ENCODE results near the gene DLG2.

The DLG2 gene

DNA sequence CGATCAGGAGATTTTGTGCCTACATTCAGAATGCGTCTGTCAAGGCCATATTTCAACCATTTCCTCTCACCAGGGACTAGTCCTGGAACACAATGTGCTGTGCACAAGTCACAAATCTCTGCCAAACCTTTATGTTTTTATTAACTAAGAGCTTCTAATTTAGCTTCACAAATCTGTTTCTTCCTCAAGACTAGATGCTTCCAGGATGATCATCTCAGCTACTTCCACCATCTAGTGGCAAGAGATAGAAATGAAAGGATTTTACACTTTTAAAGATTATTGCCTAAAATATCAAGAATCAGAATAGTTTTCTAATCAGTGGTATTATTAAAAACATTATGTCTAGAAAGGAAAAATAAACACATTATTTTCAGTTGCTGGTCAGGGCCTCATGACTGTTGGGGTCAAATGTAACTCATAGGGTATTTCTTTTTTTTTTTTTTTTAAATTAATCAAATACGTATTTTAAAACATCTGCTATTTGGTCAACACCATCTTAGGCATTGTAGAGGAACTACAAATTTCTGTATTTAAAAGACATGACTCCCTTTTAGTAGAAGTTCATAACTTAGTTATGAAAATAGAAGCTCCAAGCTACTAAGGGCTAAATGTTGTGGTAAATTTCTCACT is 1102.6 kb downstream of the DLG2 start:
- DNase-seq, result no peak

DNA sequence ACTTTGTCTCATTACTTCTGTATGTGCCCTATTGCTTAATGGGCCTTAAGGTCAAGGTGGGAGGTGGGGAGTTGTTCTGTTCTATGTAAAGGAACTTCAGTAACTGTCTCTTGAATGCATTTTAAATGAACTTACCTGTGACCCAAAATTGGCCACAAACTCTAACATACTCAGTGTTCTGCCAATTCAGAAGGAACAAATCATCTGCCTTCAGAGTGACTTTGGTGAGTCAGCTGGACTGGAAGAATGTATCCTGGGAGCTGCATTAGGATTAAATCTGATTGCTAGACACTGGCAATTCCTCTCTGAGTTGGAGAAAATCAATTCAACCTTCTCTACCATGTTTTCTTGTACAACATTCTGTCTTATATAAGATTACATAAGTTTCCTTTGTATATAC is 1104.8 kb downstream of the DLG2 start:
- no peak for DNase-seq

DNA sequence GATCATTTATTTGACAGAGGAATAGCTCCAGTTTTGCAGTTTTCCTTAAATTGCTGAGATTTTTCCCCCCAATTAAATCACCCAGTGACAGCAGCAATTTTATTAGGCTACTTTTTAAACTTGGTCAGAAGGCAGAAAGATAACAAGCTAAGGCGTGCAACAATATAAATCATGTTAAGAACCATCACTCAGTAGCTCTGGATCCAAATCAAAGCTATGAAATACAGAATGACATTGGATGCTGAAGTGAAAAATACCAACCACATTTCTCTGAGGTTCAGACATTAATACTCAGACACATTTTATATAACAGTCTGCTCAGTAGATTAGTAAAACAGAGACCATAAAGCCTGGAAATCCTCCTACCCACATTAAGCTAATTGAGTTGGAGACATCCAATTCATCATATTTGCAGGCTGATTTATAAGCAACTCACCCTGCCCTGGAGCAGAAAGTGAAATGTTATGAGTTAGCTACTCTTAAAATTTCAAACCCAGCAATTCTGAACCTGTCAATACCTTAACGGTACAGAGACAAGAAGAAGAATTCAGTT is 1108.4 kb downstream of the DLG2 start:
- no peak for DNase-seq

DNA sequence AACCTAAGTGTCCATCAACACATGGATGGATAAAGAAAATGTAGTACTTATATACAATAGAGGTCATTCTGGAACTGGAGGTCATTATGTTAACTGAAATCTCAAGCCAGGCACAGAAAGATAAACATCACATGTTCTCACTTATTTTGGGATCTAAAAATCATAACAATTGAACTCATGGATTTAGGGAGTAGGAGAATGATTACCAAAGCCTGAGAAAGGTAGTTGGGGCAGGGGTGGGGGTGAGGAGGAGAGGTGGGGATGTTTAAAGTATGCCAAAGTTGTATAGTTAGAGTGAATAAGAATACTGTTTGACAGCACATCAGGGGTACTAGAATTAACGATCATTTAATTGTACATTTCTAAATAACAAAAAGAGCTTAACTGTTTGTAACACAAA is 1112.7 kb downstream of the DLG2 start:
- DNase-seq, result no peak

DNA sequence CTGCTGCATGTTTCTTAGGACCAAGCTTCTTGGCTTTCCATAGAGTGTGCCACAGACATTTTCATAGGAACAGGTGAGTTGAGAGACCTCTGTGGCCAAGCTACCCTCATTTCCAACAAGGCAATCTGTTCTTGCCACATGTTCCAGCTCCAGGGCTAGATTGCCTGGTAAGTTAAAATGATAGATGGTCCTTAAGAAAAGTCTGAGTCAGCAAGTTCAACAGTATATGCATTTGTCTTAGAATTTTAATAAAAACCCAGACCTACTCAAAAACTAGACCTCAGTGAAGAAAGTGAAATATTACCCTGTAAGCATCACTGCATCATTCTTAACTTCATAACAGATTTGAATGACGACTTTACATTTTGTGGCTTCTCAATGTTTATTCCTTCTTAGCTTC is 1123.6 kb downstream of the DLG2 start:
- DNase-seq, result no peak

DNA sequence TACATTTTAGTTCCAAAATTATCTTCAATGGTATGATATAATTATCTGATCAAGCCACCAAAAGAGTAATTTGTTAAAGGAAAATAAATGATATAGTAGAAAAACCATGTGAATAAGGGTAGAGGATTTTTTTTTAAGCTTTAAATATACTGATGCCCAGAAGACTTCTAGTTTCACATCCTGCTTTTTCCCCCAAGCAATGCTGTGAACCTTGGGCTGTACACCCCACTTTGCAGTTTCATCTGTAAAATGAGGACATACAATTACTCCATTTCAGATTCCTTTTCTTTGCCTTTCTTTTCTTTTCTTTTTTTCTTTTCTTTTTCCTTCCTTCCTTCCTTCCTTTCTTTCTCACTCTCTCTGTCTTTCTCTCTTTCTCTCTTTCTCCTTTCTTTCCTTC is 1125.4 kb downstream of the DLG2 start:
- no peak for DNase-seq

DNA sequence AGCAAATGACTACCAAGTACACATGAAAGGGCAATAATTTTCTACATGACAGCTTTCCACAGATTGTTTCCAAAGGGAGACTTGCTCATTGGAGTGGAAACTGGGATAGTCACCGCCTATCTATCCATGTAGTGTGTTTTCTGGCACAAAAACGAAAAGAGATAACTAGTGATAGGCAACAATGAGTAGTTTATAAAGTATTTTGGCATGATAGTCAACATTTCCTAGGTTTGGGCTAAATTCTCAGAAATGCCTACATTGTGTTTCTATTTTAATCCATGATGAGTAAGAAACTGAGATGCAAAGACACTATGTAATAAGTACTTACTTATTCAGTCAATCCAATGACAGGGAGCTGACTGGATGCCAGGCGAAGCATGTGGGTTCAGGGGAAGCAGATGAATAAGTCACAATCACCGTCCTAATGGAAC is 1129.1 kb downstream of the DLG2 start:
- no peak for DNase-seq

DNA sequence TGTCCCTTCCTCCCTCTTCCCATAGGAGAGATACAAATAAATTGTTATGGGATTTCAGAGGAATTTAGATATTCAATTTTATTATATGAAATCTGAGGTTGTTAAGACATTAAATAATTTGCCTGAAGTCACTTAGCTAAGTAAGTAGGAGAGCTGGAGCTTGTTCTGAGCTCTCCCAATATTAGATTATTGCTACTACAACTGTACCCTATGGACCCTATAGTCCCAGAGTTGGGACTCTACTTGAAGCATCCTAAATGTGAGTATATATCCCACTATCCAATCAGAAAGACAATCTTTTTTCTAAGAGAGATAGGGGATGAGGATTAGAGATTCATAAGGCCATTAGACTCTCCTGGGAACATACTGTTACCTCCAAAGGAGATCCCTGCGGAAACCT is 1130.0 kb downstream of the DLG2 start:
- DNase-seq, result no peak

DNA sequence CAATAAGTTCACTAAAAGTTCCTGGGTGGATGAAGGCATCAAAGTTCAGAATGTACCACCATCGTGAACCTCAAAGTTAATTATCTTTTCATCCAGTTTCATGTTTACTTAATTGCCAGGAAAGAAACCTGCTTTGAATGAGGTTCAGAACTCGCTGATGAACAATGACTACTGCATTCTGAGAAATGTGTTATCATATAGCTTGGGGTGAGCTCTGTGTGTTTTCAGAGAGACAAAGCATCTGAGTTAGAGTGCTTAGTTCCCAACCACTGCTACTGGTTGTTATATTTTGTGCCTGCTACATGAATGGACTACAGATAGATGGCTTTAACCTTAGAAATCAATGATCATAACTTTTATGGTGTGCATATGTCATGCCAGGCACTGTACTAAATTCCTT is 1131.0 kb downstream of the DLG2 start:
- DNase-seq, result no peak

DNA sequence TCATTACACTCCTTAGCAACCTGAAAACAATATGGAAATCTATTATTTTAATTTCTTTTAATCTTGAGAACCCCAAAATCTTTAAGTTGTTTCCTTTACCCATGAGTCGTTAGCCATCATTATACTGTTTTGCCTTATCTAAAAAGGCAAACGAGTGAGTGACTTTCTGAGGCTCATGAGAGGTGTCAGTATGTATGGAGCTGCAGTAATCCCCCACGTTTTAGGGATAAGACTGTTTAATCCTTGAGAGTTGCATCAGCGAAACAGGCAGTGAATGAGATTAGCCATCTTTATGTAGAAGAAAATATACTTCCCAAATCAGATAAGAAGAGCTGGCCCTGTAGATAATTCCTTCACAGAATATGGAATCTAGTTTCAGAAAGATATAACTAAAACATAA is 1147.0 kb downstream of the DLG2 start:
- DNase-seq, result no peak

DNA sequence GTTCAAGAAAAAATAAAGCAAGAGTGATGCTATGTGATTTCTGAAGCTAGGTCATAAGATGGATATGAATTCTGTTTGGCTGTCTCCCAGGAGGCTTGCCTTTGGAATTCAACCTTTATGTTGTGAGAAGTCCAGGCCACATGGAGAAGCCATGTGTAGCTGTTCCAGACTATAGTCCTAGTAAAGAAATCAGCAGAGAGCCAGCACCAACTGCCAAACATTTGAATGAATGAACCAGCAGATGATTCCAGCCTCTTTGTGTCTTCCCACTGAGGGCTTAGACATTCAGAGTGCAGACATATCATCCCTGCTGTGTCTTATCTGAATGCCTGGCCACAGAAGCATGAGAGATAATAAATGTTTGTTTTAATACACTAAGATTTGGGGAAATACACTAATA is 1150.6 kb downstream of the DLG2 start:
- no peak for DNase-seq

DNA sequence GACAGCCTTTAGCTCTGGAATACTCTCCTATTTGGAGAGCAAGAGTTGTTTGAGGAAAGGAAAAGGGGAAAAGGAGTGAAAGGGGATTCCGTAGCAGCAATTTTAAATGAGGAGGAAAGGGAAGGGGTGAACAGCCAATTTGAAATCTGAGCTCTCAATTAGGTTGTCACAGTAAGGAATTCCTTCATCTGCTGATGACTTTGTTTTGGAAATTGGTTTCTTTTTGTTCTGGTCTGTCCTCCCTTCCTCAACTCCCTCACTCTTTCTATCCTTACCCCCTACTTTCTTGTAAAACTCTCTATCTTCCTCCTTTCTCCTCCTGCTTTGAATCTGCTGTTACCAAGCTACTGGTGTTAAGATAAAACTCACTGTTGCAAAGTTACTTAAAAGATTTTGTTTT is 1155.6 kb downstream of the DLG2 start:
- no peak for DNase-seq

DNA sequence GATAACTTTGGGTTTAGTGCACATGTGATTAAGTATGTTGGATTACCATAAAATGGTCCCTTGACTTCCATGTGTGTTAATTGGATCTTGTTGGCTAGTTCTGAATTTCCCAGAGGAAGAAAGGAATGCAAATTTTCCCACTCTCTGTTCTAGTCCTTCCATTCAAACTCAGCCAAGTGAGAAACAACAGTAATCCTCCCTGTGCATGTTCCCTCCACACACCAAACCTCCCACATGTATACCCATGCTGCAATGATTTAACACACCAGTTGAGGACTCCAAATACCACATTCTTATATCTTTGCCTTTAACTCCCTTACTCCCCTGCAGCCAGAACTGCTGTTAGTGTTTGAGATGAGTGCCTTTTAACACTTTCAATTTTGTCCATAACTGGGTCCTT is 1158.9 kb downstream of the DLG2 start:
- no peak for DNase-seq

DNA sequence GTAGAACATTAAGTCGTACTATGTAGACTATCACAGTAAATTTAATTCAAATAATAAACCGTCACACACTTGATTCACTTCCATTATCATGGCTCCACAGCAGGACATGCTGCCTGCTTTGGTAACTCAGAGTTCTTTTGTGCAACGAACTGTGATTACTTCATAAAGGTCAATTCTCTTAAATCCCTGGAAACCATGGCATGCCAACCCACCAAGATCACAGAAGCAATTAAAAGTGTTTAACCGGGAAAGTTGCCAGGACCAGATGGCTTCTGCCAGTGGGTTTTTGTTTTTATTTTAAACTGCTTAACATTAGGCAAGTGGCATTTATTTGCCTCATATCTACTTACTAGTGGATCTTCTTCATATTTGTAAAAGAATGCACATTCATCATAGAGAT is 1162.1 kb downstream of the DLG2 start:
- DNase-seq, result no peak

DNA sequence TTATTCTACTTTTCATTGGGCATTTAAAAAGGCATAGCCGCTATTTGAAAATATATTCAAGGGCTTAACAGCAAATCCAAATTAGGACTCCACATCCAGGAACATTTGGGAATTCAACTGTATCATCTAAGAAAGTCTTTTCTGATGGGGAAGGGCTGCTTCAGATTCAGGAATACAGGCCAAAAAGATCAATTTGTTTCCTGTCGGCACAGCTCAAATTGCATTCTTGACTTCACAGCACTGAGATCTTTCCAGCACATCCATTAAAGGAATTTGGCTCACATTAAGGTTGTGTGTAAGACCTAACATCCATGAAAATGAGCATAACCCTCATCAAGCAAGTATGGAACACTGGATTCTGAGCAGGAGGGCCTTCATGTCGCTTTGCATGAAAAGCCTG is 1171.5 kb downstream of the DLG2 start:
- DNase-seq, result no peak

DNA sequence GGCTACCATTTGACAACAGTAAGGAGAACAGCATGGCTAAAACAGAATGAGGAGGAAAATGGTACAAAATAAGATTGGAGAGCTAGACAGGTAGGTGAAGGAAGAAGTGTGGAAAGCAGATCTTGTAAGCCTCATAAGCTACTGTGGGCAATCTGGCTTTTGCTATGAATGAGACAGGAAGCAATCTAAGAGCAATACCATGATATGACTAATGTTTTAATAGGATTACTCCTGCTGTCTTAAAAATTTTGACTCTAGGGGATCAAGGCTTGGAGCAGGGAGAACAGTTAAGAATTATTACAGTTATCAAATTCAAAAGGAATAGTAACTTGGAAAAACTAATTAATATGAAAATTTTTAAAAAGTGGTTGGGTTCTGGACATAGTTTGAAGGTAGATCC is 1174.9 kb downstream of the DLG2 start:
- no peak for DNase-seq

DNA sequence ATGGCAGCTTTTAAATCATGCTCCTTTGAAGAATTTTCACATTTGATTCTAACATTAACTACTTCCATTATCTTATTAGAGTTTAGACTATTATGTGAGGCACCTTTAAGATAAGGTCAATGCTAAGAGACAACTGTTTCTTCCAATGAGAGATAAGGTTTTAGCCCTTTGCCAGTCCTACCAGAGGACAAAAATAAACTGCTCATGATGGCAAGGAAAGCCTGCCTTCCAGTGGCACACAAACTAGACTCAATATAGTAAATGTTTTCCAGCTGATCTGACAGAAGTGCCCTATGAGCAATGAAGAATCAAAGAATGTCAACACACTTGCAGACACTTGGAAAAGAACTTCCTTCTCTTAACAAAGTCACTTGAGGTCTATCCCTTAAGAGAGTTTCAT is 1188.6 kb downstream of the DLG2 start:
- DNase-seq, result no peak

DNA sequence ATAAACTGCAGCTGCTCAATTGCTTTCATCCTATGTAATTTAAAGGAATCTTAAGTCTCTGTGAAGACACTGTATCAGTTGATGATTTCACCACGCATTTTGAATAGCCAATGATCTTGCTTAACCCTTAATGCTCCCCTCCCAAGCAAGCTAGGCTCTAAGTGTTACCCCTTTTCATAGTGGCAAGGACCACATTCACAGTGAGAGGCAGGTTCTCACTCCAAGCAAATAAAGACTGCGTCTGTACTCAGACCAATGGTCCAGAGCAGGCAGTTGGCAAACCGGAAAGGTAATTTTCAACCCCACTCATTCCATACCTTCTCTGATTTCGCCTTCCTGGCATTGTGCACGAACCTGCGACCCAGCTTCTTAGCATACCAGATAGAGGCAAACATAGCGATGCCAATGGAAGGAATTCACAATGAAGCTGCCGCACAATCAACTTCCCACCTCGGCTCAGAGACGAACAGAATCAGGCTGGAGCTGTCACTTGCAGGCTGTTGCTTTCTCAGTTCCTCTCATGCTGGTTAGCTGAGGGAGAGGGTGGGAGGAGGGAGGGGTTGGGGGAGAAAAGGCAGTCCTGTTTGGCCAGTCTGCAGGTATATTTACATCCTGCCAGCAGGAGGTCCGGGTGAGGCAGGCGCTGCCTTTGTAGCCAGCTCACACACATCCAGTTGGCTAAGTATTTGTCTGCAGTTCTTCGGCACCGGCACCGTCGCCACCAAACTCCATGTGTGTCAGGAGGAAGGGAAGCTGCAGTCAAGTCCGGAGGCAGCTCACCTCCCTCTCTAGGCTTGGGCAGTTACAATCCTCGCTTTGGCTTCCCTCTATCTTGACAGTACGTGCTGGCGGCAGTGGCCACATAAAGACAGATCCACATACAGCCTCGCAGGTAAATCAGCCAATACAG is 1189.8 kb downstream of the DLG2 start:
- no peak for DNase-seq

DNA sequence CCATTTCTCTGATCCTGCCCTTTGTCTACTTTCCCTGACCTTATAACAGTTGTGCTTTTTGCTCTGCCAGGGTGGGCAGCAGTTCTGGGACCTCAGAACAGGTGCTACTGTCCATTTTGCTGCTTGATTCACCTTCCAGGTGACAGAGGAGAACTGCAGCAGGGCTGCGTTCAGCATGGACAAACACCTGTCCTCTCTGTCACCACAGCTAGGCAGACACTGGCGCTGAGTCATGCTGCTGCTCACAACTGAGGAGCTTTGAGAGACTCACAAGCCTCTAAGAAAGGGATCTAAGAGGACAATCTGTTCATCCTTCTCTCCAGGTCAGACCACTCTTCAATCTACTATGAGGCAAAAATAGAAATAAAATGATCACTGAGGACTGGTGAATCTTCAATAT is 1196.5 kb downstream of the DLG2 start:
- DNase-seq, result no peak

DNA sequence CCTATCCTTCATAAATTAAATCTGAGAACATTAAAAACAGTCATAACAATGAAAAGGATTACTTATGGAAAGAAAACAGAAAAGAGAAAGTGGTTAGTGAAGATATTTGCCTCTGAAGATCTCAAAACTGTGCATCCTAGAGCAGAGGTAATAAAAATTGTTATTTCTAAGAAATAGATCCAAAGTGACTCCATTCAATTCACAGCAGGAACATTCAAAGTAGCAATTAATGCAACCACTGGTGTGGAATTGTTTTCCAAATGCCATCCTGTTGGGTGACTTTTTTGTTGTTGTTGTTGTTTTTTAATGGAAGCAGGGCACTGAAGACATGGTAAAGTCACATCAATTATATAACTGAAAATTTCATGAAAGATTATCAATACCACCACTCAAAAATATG is 1201.5 kb downstream of the DLG2 start:
- DNase-seq, result no peak

DNA sequence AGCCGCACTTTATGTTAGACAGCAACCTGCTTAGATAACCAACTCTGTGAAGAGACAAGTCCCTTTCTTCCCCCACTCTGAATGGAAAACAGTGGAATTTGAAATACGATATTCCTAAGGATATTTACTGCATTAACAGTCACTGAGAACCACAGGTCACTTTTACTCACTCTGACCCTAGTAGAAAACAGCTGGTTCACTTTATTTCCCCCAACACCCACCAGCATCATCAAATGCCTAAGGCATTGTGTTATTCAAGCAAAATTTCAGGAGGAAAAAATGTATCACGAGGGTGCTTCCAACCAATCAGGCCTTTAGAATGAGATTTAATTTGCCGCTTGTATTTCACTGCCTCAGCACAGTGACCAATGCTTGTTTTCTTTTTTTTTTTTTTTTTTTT is 1206.9 kb downstream of the DLG2 start:
- no peak for DNase-seq

DNA sequence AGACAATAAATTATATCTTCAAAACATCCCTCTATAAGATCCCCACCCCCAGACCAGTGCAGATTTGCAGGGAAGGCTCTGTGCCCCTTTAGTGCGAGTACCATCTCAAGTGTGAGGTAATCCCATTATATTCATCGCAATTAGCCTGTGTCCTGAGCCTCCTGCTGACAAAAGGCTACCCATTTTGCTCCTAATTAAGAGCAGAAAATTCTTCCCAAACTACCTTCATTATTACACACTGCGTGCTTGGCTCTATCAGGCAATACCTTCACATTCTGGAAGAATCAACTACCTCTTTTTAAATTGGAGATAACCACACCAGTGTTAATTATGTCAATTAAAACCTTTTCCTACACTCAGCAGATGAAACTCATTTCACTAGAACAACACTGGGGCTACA is 1207.5 kb downstream of the DLG2 start:
- DNase-seq, result no peak

DNA sequence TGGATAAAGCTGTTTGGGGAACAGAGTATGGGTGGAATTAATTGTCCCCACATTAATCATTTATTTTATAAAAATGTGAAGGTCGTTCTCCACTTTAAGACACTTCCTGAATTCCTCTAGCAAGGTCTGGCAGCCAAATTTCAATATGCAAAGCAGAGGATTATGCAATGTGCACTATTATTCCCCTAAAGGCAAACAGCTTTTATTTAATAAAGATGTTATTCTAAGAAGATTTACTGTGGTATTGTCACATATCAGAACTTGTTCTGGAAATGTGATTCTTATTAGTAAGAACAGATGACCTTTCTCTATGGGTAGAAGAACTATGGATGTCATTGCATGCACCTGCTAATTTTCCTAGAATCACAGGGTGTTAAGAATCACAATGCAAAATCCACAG is 1212.2 kb downstream of the DLG2 start:
- no peak for DNase-seq

DNA sequence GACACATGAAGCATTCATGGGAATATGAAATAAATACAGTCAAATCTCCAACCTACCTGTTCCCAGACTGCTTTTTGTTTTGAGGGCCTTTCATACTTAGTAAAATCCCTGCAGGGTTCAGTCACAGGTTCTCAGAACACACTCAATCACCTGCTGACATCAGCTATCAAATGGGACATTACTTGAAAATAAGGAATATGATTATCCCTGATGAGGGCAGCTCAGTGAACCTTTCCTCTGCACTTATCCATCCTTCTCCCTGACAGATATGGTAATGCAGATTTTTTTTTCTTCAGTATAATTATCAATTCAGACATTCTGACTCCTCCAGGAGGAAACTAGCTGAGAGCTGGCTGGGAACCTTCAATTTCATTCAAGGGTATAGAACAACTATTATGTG is 1213.6 kb downstream of the DLG2 start:
- DNase-seq, result no peak

DNA sequence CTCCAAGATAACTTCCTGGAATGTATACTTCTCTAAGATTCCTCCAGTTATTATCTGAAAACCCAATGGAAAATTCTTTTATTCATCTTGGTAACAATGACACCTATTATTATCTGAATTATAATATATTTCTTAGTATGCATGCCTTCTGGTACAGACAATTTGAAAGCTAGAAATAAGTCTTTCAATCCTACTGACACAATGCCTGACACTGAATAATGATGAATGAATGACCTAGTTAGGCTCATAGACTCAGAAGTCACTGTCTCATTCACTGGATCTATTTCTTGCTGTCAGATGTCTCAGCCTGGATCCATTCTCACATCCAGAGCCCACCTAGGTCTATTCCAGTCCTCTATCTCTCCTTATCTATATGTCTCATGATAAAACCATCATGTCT is 1214.3 kb downstream of the DLG2 start:
- no peak for DNase-seq

Data from NK-92 treated with Interleukin-12 subunit alpha and Interleukin-12 subunit beta, amount 100 ng/mL, for 24 hours (cell line).